Liver (tissue), 9 donors: ENCODE data around the gene KCNJ10. TPM values are rescaled to one million over a fixed set of nuclear protein-coding genes. Genes with fewer than 3 reads are reported as not detected.

Source experiments
- DNase-seq: peaks from one replicate; pipeline ENCODE4 v3.0.0-alpha.2; 2017; ENCODE audit warnings: low spot score
- H3K27ac ChIP-seq, 2 donors: one replicate each; pipeline ENCODE4 v1.7.0; 2013; ENCODE audit warnings: inconsistent platforms in 2 of 2, low read length in 2 of 2, control low read depth in 1 of 2, low read depth in 1 of 2, mild to moderate bottlenecking in 1 of 2
- H3K27me3 ChIP-seq, 4 donors: one replicate each; pipeline versions ENCODE4 v1.6.1 to v1.7.0; 2013; ENCODE audit warnings: low read length in 3 of 4, inconsistent platforms in 1 of 4, mild to moderate bottlenecking in 1 of 4, moderate library complexity in 1 of 4; ENCODE audit not compliant: control insufficient read depth in 4 of 4, insufficient read depth in 4 of 4
- H3K36me3 ChIP-seq, 4 donors: one replicate each; pipeline versions ENCODE4 v1.6.1 to v1.7.0; 2013; ENCODE audit warnings: low read length in 3 of 4, mild to moderate bottlenecking in 3 of 4, low read depth in 1 of 4, moderate library complexity in 1 of 4; ENCODE audit not compliant: control insufficient read depth in 4 of 4, insufficient read depth in 3 of 4
- H3K4me1 ChIP-seq, 4 donors: one replicate each; pipeline versions ENCODE4 v1.6.1 to v1.7.0; 2013; ENCODE audit warnings: low read length in 3 of 4, mild to moderate bottlenecking in 3 of 4, moderate library complexity in 1 of 4; ENCODE audit not compliant: control insufficient read depth in 4 of 4, insufficient read depth in 4 of 4
- H3K4me3 ChIP-seq, 3 donors: one replicate each; pipeline versions ENCODE4 v1.6.1 to v1.7.0; 2013; ENCODE audit warnings: low read length in 3 of 3, control low read depth in 1 of 3, low read depth in 1 of 3, mild to moderate bottlenecking in 1 of 3
- H3K9ac ChIP-seq, 2 donors: one replicate each; pipeline ENCODE4 v1.7.0; 2013; ENCODE audit warnings: low read length in 2 of 2, mild to moderate bottlenecking in 2 of 2, moderate library complexity in 2 of 2, control low read depth in 1 of 2, low read depth in 1 of 2
- H3K9me3 ChIP-seq, 4 donors: one replicate each; pipeline versions ENCODE4 v1.6.1 to v1.7.0; 2013; ENCODE audit warnings: low read length in 3 of 4; ENCODE audit not compliant: control insufficient read depth in 4 of 4
- ATF3 ChIP-seq: IDR thresholded peaks from 2 replicates; pipeline ENCODE4 v1.6.1; 2016; ENCODE audit warnings: antibody characterized with exemption
- CTCF ChIP-seq: fragments of 150-350 bp; IDR thresholded peaks from 2 replicates; pipeline ENCODE4 v1.5.1; 2017; ENCODE audit warnings: improper control_type of control experiment, low read depth, low read length; ENCODE audit not compliant: missing input control
- EGR1 ChIP-seq, 2 donors: IDR thresholded peaks; 2 replicates each; pipeline ENCODE4 v1.6.1; 2016 to 2018; ENCODE audit warnings: antibody characterized with exemption in 2 of 2, low read depth in 2 of 2
- FOXA1 ChIP-seq: IDR thresholded peaks from 2 replicates; pipeline ENCODE4 v1.6.1; 2016; ENCODE audit warnings: antibody characterized with exemption
- FOXA2 ChIP-seq: IDR thresholded peaks from 2 replicates; pipeline ENCODE4 v1.6.1; 2016; ENCODE audit warnings: antibody characterized with exemption
- HNF4A ChIP-seq, 2 donors: conservative IDR thresholded peaks; 2 replicates each; pipeline ENCODE4 v1.6.1; 2016; ENCODE audit warnings: antibody characterized with exemption in 2 of 2, mild to moderate bottlenecking in 2 of 2
- HNF4G ChIP-seq: IDR thresholded peaks from 2 replicates; pipeline ENCODE4 v1.6.1; 2016; ENCODE audit warnings: antibody characterized with exemption
- JUND ChIP-seq, 2 donors: IDR thresholded peaks; 2 replicates each; pipeline ENCODE4 v1.6.1; 2016; ENCODE audit warnings: antibody characterized with exemption in 2 of 2
- MAX ChIP-seq: IDR thresholded peaks from 2 replicates; pipeline ENCODE4 v1.6.1; 2016; ENCODE audit warnings: antibody characterized with exemption
- NR2F2 ChIP-seq: IDR thresholded peaks from 2 replicates; pipeline ENCODE4 v1.6.1; 2016; ENCODE audit warnings: antibody characterized with exemption
- RAD21 ChIP-seq, 2 donors: IDR thresholded peaks; 2 replicates each; pipeline ENCODE4 v1.6.1; 2016; ENCODE audit warnings: antibody characterized with exemption in 2 of 2, mild to moderate bottlenecking in 2 of 2
- REST ChIP-seq: IDR thresholded peaks from 2 replicates; pipeline ENCODE4 v1.6.1; 2016; ENCODE audit warnings: antibody characterized with exemption, mild to moderate bottlenecking
- RXRA ChIP-seq, 2 donors: IDR thresholded peaks; 2 replicates each; pipeline ENCODE4 v1.6.1; 2017 to 2018; ENCODE audit warnings: antibody characterized with exemption in 2 of 2, mild to moderate bottlenecking in 1 of 2
- SP1 ChIP-seq: IDR thresholded peaks from 2 replicates; pipeline ENCODE4 v1.6.1; 2018; ENCODE audit warnings: antibody characterized with exemption, mild to moderate bottlenecking
- TAF1 ChIP-seq: conservative IDR thresholded peaks from 2 replicates; pipeline ENCODE4 v1.6.1; 2016; ENCODE audit warnings: antibody characterized with exemption, mild to moderate bottlenecking
- YY1 ChIP-seq: IDR thresholded peaks from 2 replicates; pipeline ENCODE4 v1.6.1; 2016; ENCODE audit warnings: antibody characterized with exemption, mild to moderate bottlenecking
- ZBTB33 ChIP-seq: IDR thresholded peaks from 2 replicates; pipeline ENCODE4 v1.6.1; 2016; ENCODE audit warnings: antibody characterized with exemption
- WGBS: extraction: QIAGEN DNeasy Blood & Tissue Kit; methylation state at CpG from one replicate; pipeline ENCODE4 v1.1.7; 2013; 5-methylcytosine and 5-hydroxymethylcytosine counted together
- polyA plus RNA-seq, 2 donors: library from polyadenylated mRNA; stranded (reverse) in 1 of 2; unstranded in 1 of 2; fragments of 200-250 nt in 1 of 2; fragments of >200 nt in 1 of 2; fragmentation: Nextera tagmentation in 1 of 2; extraction: Ambion mirVana in 1 of 2; gene quantifications; one replicate each; pipeline versions ENCODE4 v1.2.1 to v1.2.3, GENCODE V29; 2013 to 2015
- total RNA-seq, 2 donors: library from RNA; depleted of rRNA; stranded (reverse); fragments of >200 nt; gene quantifications; one replicate each; pipeline ENCODE4 v1.2.3, GENCODE V29; 2014
- donor health status: healthy.
- donor health status: healthy.
- donor health status: healthy.
- donor health status: healthy.
- donor health status: healthy.

Gene KCNJ10
- total and polyA plus RNA-seq, 4 donors: 0.48 to 1.6 (median 0.52) TPM

- DNase-seq: no peak
- H3K36me3 ChIP-seq: no peaks in the 10 kb centered on the region
- no peaks in the 10 kb centered on the region for H3K9me3 ChIP-seq
- no peaks in the 10 kb centered on the region for H3K4me1 ChIP-seq
- H3K27ac ChIP-seq: no peak overlapping the region
- peaks cover 0 to 2% (median 0%) of the 10 kb centered on the region in 4 donors for H3K27me3 ChIP-seq
- no peak for TF ChIP-seq ATF3
- no peak for TF ChIP-seq ZBTB33
- no peak for TF ChIP-seq REST
- no peak for TF ChIP-seq RAD21 (IDR thresholded peaks at IDR 0.05)
- 19% methylated on average over 1 of the region's 1 CpG for WGBS
- no peak overlapping the region for H3K4me3 ChIP-seq
- no peak overlapping the region for H3K9ac ChIP-seq
Observed at GRCh38 chr1:160117300-160117699, 47.3 kb upstream of the KCNJ10 start.

GRCh38 chr1:160116283-160117147, 46.6 kb upstream of the KCNJ10 start:
- Histone ChIP-seq H3K36me3 (no peaks in the 10 kb centered on the region), H3K27ac (no peak overlapping the region), H3K27me3 (peaks cover 0 to 2% (median 0%) of the 10 kb centered on the region in 4 donors), H3K4me3 (no peak overlapping the region), H3K9ac (no peak overlapping the region), H3K4me1 (no peaks in the 10 kb centered on the region), H3K9me3 (no peaks in the 10 kb centered on the region)
- 64% methylated on average over 12 of the region's 12 CpGs for WGBS
- TF ChIP-seq TAF1 (no peak), ZBTB33 (no peak), HNF4A (conservative IDR thresholded peaks at IDR 0.05) (no peak), REST (no peak), RAD21 (IDR thresholded peaks at IDR 0.05) (no peak), HNF4G (no peak), FOXA1 (no peak), FOXA2 (no peak), CTCF (no peak), ATF3 (no peak), RXRA (IDR thresholded peaks at IDR 0.05) (no peak), SP1 (no peak), MAX (no peak), EGR1 (IDR thresholded peaks at IDR 0.05; ENCODE audit: low read depth in 2 of 2) (no peak), JUND (IDR thresholded peaks at IDR 0.05) (no peak), NR2F2 (no peak), YY1 (no peak)
- DNase-seq: no peak
